C4-2B (cell line): ENCODE measurements around the gene SPIN3.
"Not testable (repeated sequence)": the region's sequence is repeated elsewhere in the genome, so short reads cannot be mapped to it uniquely, and the experiment has no call there.

Experiments used
- H3K27ac ChIP-seq: fragments of 450-650 bp; 2 replicates; pipeline ENCODE4 v1.5.1; 2017
- ZFX ChIP-seq: fragments of 450-650 bp; IDR thresholded peaks from 2 replicates; pipeline ENCODE4 v1.6.1; 2017
- TF ChIP-seq, protein P1 (sequence below): fragments of 450-650 bp; conservative IDR thresholded peaks from 2 replicates; pipeline ENCODE4 v1.5.1; 2017; ENCODE audit warnings: mild to moderate bottlenecking

The SPIN3 gene

DNA sequence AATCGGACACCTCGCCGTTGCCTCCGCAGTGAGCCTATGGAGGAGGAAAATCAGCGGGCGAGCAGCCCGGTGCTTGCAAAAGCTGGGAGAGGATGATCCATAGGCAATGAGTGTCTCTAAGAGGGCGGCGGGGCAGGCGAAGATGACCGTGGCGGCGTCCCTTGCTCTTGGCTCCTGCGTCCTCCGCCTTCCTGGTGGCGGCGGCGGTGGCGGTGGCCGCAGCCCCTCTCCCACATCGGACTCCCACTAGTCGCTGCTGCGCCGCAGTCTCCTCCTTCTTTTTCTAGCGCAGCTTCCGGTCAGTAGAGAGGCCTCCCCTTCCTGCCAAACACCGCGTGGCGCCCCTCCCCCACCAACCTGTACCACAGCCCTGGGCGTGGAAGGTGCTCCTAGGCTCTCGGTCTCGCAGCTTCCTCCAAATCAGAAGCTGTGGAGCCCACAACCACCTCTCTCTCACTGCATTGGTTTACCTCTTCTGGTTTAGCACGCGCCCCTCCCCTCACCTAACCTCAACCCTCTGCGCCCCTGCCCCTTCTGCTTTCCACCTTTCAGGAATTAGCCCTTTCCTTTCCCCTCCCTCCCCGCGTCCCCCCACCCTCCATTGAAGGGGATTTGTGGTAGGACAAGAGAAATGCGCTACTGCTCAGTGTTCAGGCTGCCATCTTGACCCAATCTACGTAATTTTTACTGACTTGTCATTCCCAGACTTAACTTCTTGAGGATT lies at the start of gene SPIN3:
SPIN3 (minus strand) TSS at position 271 of the 724 bp plus-strand sequence. CDS start 594 bp downstream, outside the sequence.
- H3K27ac ChIP-seq, result peak within 1 kb of the TSS; percentile 86
- no peak for TF ChIP-seq ZFX
- TF ChIP-seq, protein P1, sequence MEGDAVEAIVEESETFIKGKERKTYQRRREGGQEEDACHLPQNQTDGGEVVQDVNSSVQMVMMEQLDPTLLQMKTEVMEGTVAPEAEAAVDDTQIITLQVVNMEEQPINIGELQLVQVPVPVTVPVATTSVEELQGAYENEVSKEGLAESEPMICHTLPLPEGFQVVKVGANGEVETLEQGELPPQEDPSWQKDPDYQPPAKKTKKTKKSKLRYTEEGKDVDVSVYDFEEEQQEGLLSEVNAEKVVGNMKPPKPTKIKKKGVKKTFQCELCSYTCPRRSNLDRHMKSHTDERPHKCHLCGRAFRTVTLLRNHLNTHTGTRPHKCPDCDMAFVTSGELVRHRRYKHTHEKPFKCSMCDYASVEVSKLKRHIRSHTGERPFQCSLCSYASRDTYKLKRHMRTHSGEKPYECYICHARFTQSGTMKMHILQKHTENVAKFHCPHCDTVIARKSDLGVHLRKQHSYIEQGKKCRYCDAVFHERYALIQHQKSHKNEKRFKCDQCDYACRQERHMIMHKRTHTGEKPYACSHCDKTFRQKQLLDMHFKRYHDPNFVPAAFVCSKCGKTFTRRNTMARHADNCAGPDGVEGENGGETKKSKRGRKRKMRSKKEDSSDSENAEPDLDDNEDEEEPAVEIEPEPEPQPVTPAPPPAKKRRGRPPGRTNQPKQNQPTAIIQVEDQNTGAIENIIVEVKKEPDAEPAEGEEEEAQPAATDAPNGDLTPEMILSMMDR, result no peak

DNA sequence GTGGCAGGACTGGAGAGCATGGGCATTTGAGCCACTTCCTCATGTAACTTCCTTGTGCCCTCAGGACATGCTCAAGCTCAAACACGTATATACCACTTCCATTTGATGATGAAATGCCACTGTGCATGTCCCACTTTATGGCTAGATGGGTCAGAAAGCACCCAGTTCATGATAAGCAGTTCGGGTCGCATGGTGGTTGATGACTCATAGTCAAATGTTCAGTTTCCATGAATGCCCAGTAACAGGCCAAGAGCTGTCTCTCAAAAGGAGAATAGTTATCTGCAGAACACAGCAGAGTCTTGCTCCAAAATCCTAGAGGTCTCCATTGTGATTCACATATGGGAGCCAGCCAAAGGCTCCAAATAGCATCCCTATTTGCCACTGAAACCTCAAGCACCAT lies 48.9 kb upstream of the SPIN3 start:
- no peak overlapping the region for H3K27ac ChIP-seq
- TF ChIP-seq, protein P1, result no peak
- no peak for TF ChIP-seq ZFX

DNA sequence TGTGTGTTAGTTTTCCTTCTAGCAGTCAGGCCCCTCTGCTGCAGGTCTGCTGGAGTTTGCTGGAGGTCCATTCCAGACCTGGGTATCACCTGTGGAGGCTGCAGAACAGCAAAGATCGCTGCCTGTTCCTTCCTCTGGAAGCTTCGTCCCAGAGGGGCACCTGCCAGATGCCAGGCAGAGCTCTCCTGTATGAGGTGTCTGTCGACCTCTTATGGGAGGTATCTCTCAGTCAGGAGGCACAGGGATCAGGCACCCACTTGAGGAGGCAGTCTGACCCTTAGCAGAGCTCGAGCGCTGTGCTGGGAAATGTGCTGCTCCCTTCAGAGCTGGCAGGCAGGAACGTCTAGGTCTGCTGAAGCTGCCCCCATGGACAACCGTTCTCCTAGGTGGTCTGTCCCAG lies 41.9 kb upstream of the SPIN3 start:
- not testable (repeated sequence) for H3K27ac ChIP-seq

DNA sequence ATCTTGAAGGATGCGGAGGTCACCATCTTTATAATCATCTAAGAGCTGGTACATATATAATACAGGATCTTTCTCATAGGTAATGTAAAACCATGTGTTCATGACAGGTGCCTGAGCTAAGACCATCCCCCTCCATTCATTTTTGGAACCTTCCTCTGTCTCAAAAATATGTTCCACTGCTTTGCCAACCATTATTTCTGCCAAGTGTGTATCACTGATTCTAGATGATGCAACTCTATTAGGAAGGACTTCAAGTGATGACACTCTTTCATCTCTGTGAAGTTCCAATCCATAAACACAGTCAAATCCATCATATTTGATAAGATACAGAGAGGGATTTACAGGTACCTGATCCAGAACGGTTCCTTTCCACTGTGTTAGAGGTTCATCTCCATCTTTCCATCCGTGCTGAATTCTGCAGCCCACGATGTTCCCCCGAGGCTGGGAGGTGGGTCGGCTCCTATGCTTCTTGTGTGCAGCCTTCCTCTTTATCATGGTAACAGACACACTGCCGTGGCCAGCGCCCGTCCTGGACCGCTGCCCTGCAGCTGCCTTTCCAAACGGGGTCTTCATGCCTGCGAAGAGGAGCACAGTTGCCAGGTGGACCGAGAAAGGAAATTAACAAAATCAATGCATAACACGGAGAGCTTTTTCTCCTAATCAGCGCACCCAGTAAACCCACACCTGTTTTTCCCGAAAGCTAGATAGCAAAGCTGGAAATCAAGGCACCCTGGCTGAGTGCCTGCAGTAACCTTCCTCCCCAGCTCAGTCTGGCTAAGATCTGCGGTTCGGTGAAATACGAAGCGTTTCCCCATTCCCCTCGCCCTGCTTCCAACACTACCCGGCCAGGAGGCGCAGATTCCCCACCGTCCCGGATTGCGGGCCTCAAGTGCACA lies 718 bp downstream of the SPIN3 start:
- peak overlapping the region; percentile 86 for H3K27ac ChIP-seq
- TF ChIP-seq, protein P1, result no peak
- no peak for TF ChIP-seq ZFX

DNA sequence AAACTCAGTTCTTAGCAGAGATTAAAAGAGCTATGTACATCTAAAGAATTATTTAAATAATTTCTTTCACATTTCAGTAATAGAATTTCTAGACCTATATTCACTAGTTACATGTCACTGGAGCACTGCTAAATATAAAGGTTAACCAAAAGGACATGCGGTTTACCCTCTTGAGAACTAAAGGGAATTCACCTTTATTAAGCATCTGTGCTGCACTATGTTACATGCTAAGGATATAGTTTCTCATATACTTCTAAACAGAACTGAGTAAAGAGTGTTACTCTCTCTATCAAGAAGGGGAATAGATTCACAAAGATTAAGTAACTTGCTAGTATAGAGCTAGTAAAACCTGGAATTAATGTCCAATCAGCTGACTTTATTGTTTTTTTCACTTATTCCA lies 7.6 kb downstream of the SPIN3 start:
- TF ChIP-seq, protein P1, result no peak
- no peak for TF ChIP-seq ZFX
- no peak overlapping the region for H3K27ac ChIP-seq

DNA sequence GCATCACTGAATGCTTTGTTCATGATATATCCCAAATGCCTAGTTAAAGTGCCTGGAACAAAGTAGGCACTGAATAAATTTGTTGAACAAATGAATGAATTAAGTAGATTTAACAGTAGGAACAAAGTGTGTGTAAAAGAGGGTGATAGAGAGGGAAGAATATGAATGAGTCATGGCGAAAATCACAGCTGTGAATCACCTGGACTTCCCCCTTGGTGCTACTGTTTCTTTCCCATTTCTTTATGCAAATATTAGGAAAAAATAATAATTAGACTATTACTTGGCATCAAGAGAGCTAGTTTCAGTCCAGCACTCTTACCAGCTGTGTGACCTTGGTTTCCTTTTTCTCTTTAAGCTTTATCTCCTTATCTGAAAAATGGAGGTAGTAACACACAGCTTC lies 9.2 kb downstream of the SPIN3 start:
- no peak for TF ChIP-seq ZFX
- TF ChIP-seq, protein P1, result no peak
- no peak overlapping the region for H3K27ac ChIP-seq

DNA sequence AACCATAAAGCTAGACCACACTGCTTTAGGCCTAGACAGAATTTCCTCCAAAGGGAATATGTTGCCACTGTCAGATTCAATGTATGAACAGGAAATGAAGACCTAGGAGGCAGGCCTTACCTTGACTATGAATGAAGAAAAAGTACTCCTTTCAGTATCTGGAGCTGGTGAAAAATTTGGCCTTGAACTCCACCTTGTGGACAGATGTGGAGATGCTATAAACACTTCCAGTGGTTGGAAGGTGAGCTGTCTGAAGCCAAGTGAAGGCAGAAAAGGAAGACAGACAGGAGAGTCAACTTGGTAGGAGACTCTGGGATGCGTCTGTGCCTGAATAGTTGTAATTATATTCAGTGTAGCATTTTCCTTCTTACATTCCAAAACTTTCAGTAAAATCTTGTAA lies 17.2 kb downstream of the SPIN3 start:
- H3K27ac ChIP-seq, result no peak overlapping the region
- no peak for TF ChIP-seq ZFX
- TF ChIP-seq, protein P1, result peak; percentile 59
